Stimulated activated naive B cell treated with anti-CD40 and anti-IgM and Interleukin-4, amounts not matched to agents 10 μg/mL and 1 μg/mL and 100 μg/mL, for 72 hours (primary cell): ENCODE measurements around the gene SRF.
A peak's percentile ranks its signal among the peaks of the same experiment; 100 is the strongest.

Source experiments
- ATAC-seq, 2 donors: fragments of 150-1000 bp; cut with Tn5 transposase; replicated peaks; 2 replicates each; pipeline ENCODE4 v1.10.0; 2021; ENCODE audit warnings: moderate library complexity in 1 of 2
- DNase-seq: peaks from one replicate; pipeline ENCODE4 v3.0.0; 2021
- H3K27ac Mint-ChIP-seq: one replicate; pipeline ENCODE4 v1.8.0; 2022; ENCODE audit warnings: mild to moderate bottlenecking, mixed read lengths
- H3K27me3 Mint-ChIP-seq, 2 donors: one replicate each; pipeline ENCODE4 v1.8.0; 2022; ENCODE audit warnings: mixed read lengths in 2 of 2
- H3K36me3 Mint-ChIP-seq, 2 donors: one replicate each; pipeline ENCODE4 v1.8.0; 2022; ENCODE audit warnings: mixed read lengths in 2 of 2, mild to moderate bottlenecking in 1 of 2
- H3K4me1 Mint-ChIP-seq, 2 donors: one replicate each; pipeline ENCODE4 v1.8.0; 2022; ENCODE audit warnings: mixed read lengths in 2 of 2, mild to moderate bottlenecking in 1 of 2
- H3K4me3 Mint-ChIP-seq, 2 donors: one replicate each; pipeline ENCODE4 v1.8.0; 2022; ENCODE audit warnings: mild to moderate bottlenecking in 2 of 2, mixed read lengths in 2 of 2, moderate library complexity in 1 of 2
- H3K9me3 Mint-ChIP-seq, 2 donors: one replicate each; pipeline ENCODE4 v1.8.0; 2022; ENCODE audit warnings: mixed read lengths in 2 of 2, mild to moderate bottlenecking in 1 of 2

SRF gene

DNA sequence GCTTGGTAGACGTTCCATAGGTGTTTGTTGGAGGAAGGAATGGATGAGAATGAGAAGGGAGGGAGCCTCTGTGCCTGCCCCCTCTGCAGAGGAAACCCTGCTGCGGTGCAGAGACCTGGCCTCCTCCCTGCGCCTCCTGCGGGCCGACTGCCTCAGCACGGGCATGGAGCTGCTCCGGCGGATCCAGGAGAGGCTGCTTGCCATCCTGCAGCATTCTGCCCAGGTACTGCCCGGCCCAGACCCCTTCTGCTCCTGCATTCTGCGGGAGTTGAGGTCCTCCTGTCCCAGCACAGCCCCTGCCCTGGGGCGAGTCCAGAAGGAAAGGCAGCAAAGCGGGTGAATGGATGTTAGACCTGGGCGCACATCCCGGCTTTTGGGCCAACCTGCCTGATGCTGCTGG, 52.1 kb downstream of the SRF start:
- peaks cover 51 to 74% of the 10 kb centered on the region in 2 donors for H3K36me3 Mint-ChIP-seq
- H3K27me3 Mint-ChIP-seq: no peaks in the 10 kb centered on the region
- H3K9me3 Mint-ChIP-seq: peaks cover 0 to 2% of the 10 kb centered on the region in 2 donors
- H3K4me1 Mint-ChIP-seq: peaks cover 53 to 76% of the 10 kb centered on the region in 2 donors
- ATAC-seq: no peak
- H3K4me3 Mint-ChIP-seq: peak overlapping the region in 1 of 2 donors; percentile 75
- DNase-seq: no peak
- peak overlapping the region; percentile 98 for H3K27ac Mint-ChIP-seq

- DNase-seq (no peak), ATAC-seq (no peak)
- H3K9me3 Mint-ChIP-seq: peaks cover 0 to 2% of the 10 kb centered on the region in 2 donors
- peaks cover 2 to 3% of the 10 kb centered on the region in 2 donors for H3K27me3 Mint-ChIP-seq
- H3K4me1 Mint-ChIP-seq: peaks cover 52 to 73% of the 10 kb centered on the region in 2 donors
- H3K27ac Mint-ChIP-seq: peak overlapping the region; percentile 98
- H3K4me3 Mint-ChIP-seq: peak overlapping the region; percentile 29 to 50
- H3K36me3 Mint-ChIP-seq: peaks cover 31 to 54% of the 10 kb centered on the region in 2 donors
These were observed 55.3 kb downstream of the SRF start for GRCh38 chr6:43226192-43226851.

- H3K9me3 Mint-ChIP-seq: peaks cover 0 to 2% of the 10 kb centered on the region in 2 donors
- H3K4me1 Mint-ChIP-seq: peaks cover 30 to 48% of the 10 kb centered on the region in 2 donors
- peak; percentile 76 to 80 for ATAC-seq
These were observed 58.1 kb downstream of the SRF start, which contains the start of gene DNPH1 for GRCh38 chr6:43228951-43229802. Gene DNPH1, minus strand, starts transcription at chr6:43229481. Its CDS starts 25 bp downstream, at chr6:43229456.

DNA sequence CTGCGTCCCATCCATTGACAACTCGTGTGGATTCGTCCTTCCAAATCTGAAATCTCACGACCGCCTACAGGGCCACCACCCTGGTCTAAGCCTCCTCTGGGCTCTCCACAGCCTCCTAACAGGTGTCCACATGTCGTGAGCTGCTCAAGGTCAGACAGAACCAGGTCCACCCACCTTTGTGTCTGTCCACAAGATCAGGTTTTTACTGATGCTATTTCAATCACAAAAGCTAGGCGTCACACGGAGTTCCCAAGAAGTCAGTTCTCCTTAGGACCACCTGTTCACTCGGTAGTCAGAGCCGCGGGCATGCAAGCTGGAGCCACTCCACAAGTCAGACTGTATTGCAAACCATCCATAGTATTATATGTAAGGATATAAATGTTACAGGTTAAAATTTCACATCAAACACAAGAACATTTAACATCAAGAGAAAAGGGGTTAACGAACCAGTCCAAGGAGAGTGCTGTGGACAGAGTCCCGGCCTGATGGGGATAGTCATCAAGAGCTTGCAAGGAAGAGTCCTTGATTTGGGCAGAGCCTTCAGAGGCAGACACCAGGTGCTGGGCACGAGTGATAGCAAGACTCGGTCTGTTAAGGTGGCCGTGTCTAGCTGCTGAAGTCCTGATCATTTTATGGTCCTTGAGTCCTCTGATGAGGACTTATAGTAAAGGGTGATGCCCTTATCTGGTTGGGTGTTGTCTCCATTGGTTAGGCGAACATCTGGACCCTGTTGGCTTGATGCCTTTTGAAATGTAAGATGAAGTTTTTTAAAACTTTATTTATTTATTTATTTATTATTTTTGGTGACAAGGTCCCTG, 58.9 kb downstream of the SRF start:
- H3K36me3 Mint-ChIP-seq: peaks cover 18 to 25% of the 10 kb centered on the region in 2 donors
- peak overlapping the region; percentile 85 to 91 for H3K4me3 Mint-ChIP-seq
- peaks cover 26 to 39% of the 10 kb centered on the region in 2 donors for H3K4me1 Mint-ChIP-seq
- peaks cover 14 to 19% of the 10 kb centered on the region in 2 donors for H3K27me3 Mint-ChIP-seq
- peak; percentile 7 for ATAC-seq
- peak overlapping the region; percentile 91 for H3K27ac Mint-ChIP-seq
- H3K9me3 Mint-ChIP-seq: peaks cover 0 to 2% of the 10 kb centered on the region in 2 donors
- no peak for DNase-seq

More at GRCh38 chr6:43228951-43229802, 58.1 kb downstream of the SRF start, which contains the start of gene DNPH1:
- Mint-ChIP-seq H3K4me3 (peak within 1 kb of the TSS; percentile 85 to 91), H3K27ac (peak within 1 kb of the TSS; percentile 95), H3K27me3 (peaks cover 14 to 19% of the 10 kb centered on the region in 2 donors), H3K36me3 (peaks cover 22 to 30% of the 10 kb centered on the region in 2 donors)
- peak; percentile 77 for DNase-seq

- ATAC-seq (no peak), DNase-seq (no peak)
- H3K4me3 Mint-ChIP-seq: no peak overlapping the region
- peaks cover 9 to 16% of the 10 kb centered on the region in 2 donors for H3K36me3 Mint-ChIP-seq
- H3K27ac Mint-ChIP-seq: no peak overlapping the region
- peaks cover 0 to 2% of the 10 kb centered on the region in 2 donors for H3K9me3 Mint-ChIP-seq
- peaks cover 14 to 19% of the 10 kb centered on the region in 2 donors for H3K27me3 Mint-ChIP-seq
- H3K4me1 Mint-ChIP-seq: peaks cover 17 to 29% of the 10 kb centered on the region in 2 donors
These were observed 60.0 kb downstream of the SRF start for GRCh38 chr6:43231053-43231452.
